ENCODE results near the gene CPM. TPM values are rescaled to one million over a fixed set of nuclear protein-coding genes. Genes with fewer than 3 reads are reported as not detected.

The CPM gene
- total RNA-seq, 2 experiments from 2014 or later, result 50.5 to 55.1 TPM

DNA sequence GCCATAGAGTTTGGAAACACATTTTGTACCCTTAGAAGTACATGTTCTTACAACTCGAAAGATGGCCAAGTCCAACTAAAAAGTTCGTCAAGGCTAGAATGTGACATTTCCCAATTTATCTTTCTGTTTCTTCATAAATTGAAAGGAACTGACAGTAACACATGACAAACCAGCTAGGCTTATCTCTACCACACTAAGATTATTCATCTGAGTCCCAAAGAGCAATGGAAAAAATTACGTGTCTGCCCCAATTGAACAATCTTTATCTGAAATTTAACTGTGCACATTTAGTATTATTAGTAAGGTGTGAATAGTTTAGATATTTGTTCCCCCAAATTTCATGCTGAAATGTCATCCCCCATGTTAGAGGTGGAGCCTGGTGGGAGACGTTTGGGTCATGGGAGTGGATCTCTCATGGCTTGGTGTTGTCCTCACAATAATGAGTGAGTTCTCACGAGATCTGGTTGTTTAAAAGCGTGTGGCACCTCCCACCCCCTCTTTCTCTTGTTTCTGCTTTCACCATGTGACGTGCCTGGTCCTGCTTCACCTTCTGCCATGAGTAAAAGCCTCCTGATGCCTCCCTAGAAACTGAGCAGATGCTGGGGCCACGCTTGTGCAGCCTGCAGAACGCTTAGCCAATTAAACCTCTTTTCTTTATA is 13.3 kb downstream of the CPM start:
- DNase-seq, result peak; percentile 54
- H3K4me1 Mint-ChIP-seq (ENCODE audit: low read depth), result peaks cover 28% of the 10 kb centered on the region
- no peaks in the 10 kb centered on the region for H3K9me3 Mint-ChIP-seq
- CTCF ChIA-PET, result interaction anchor here (1.5 kb wide), 1 partner anchor 150 kb away, joined by 3 read pairs; no protein-coding TSS in a partner anchor
- intact Hi-C loops (cut with micrococcal nuclease), result loop anchor here (1.0 to 5.0 kb wide), 3 partner anchors 39 to 88 kb away; no protein-coding TSS in a partner anchor
- H3K36me3 Mint-ChIP-seq (ENCODE audit: low read depth), result peaks cover 14% of the 10 kb centered on the region
- H3K4me3 Mint-ChIP-seq, result no peak overlapping the region
- H3K27me3 Mint-ChIP-seq (ENCODE audit: low read depth), result no peaks in the 10 kb centered on the region
- no peak overlapping the region for H3K27ac Mint-ChIP-seq

DNA sequence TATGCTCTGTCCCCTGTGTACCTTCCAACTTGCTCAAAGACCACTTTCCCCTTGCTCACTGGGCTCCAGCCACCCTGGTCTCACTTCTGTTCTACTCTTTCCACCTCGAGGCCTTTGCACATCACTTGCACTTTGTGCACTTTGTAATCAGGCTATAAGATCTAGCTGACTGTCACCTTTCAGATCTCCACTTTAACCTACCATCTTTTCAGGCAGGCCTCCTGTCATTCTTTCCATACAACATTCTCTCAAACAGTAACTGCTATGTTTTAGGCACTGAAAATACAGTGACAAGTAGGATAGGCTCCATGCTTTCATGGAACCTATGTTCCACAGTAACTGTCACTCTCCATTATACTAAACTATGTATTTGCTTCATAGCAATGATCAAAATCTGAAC is 14.0 kb downstream of the CPM start:
- Mint-ChIP-seq H3K4me1 (ENCODE audit: low read depth) (peaks cover 31% of the 10 kb centered on the region), H3K9me3 (no peaks in the 10 kb centered on the region), H3K27me3 (ENCODE audit: low read depth) (no peaks in the 10 kb centered on the region), H3K36me3 (ENCODE audit: low read depth) (peaks cover 15% of the 10 kb centered on the region), H3K27ac (no peak overlapping the region), H3K4me3 (no peak overlapping the region)
- DNase-seq, result no peak
- intact Hi-C loops (cut with micrococcal nuclease), result loop anchor here (1.0 to 5.0 kb wide), 3 partner anchors 39 to 88 kb away; no protein-coding TSS in a partner anchor
- CTCF ChIA-PET, result interaction anchor here (1.5 kb wide), 1 partner anchor 151 kb away, joined by 3 read pairs; no protein-coding TSS in a partner anchor

DNA sequence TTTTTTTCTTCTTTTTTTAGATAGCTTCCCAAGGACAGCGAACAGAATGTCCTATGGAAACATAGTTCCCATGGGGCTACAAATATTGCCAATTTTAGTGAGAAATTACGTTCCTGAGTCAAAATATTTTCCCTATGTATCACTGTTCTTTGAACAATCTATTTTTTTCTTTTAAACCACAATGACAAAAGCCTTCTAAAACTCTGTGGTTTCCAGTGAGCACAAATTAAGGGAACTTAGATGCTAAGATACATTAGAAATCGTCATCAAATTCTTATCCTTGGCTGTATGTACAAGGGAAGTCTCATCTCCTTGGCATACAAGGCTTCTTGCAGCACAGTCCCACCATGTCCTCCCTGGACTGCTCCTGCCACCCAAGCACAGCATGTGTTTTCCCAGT is 17.9 kb downstream of the CPM start:
- intact Hi-C loops (cut with micrococcal nuclease), result loop anchor here (5.0 kb wide), 1 partner anchor 92 kb away; no protein-coding TSS in a partner anchor
- Mint-ChIP-seq H3K4me3 (no peak overlapping the region), H3K36me3 (ENCODE audit: low read depth) (peaks cover 7% of the 10 kb centered on the region), H3K27me3 (ENCODE audit: low read depth) (no peaks in the 10 kb centered on the region), H3K4me1 (ENCODE audit: low read depth) (peaks cover 16% of the 10 kb centered on the region), H3K9me3 (no peaks in the 10 kb centered on the region), H3K27ac (peak overlapping the region; percentile 11)
- CTCF ChIA-PET, result no interaction called here
- no peak for DNase-seq

DNA sequence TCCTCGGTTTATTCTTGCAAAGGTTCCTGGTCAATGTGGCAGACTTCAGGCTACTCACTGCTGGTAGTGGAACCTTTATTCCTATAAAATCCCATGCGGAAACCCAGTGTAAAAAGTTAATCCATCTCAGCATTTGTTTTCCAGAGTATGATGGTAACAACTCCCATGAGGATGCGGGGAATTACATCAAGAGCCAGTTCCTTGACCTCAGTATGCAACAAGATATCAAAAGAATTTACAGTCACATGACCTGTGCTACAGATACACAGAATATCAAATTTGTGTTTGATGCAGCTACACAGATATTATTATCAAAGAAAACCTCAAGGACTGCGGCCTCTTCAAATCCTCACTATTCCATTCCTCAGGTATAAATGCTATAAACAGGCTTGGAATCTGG is 19.3 kb downstream of the CPM start:
- no peaks in the 10 kb centered on the region for H3K27me3 Mint-ChIP-seq (ENCODE audit: low read depth)

DNA sequence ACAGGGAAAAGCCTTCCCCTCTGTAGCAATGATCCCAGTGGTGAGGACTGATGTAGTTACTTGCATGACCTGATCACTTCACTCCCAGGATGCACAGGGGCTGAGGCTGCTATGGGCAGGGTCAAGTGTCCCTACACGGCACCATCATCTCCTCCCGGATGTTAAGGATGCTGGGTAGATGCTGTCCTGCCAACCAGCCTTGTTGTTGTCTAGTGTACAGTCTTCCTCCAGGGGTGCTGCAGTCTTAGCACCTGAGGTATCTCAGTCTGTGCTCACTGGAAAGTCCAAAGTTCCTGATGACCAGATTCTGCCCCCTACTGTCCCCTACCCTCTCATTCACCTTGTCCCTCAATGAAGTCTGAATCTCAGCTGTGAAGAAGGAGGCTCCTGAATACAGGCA is 20.1 kb downstream of the CPM start:
- Mint-ChIP-seq H3K27me3 (ENCODE audit: low read depth) (no peaks in the 10 kb centered on the region), H3K4me3 (no peak overlapping the region), H3K27ac (no peak overlapping the region), H3K9me3 (no peaks in the 10 kb centered on the region), H3K4me1 (ENCODE audit: low read depth) (peaks cover 19% of the 10 kb centered on the region), H3K36me3 (ENCODE audit: low read depth) (peaks cover 18% of the 10 kb centered on the region)
- intact Hi-C loops (cut with micrococcal nuclease), result no loop called here
- CTCF ChIA-PET, result no interaction called here
- DNase-seq, result no peak

More for the DNA sequence above, 19.3 kb downstream of the CPM start:
- H3K36me3 Mint-ChIP-seq (ENCODE audit: low read depth), result peaks cover 14% of the 10 kb centered on the region
- intact Hi-C loops (cut with micrococcal nuclease), result no loop called here
- CTCF ChIA-PET, result no interaction called here
- H3K27ac Mint-ChIP-seq, result no peak overlapping the region
- no peak overlapping the region for H3K4me3 Mint-ChIP-seq
- no peaks in the 10 kb centered on the region for H3K9me3 Mint-ChIP-seq
- peaks cover 19% of the 10 kb centered on the region for H3K4me1 Mint-ChIP-seq (ENCODE audit: low read depth)
- DNase-seq, result no peak

DNA sequence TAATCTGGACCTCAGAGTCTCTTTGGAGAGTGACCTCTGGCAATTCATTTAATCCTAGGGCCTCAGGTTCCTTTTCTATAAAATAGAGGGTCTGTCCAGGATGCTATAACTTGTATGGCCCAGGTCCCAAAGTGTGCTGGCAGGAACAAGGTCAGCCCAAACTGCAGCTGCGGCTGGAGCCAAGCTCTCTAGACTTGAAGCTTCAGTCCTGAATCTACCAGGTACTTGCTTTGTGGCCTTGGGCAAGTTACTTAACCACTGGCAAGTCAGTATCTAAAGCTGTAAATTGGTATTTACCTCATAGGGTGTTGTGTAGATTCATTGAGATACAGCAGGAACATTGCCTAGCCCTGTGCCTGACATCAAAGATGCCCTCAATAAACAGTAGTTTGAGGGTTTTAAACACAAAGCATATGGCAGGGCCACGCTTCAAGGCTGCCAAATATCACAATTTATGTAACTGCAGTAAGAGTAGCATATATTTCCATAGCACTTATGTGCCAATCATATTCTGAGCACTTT is 21.7 kb downstream of the CPM start:
- no peak overlapping the region for H3K27ac Mint-ChIP-seq
- DNase-seq, result no peak
- intact Hi-C loops (cut with micrococcal nuclease), result no loop called here
- H3K27me3 Mint-ChIP-seq (ENCODE audit: low read depth), result no peaks in the 10 kb centered on the region
- no peaks in the 10 kb centered on the region for H3K9me3 Mint-ChIP-seq
- CTCF ChIA-PET, result interaction anchor here (0.8 kb wide), 1 partner anchor 13 kb away, joined by 3 read pairs; no protein-coding TSS in a partner anchor
- H3K36me3 Mint-ChIP-seq (ENCODE audit: low read depth), result peaks cover 19% of the 10 kb centered on the region
- peaks cover 17% of the 10 kb centered on the region for H3K4me1 Mint-ChIP-seq (ENCODE audit: low read depth)
- H3K4me3 Mint-ChIP-seq, result no peak overlapping the region

DNA sequence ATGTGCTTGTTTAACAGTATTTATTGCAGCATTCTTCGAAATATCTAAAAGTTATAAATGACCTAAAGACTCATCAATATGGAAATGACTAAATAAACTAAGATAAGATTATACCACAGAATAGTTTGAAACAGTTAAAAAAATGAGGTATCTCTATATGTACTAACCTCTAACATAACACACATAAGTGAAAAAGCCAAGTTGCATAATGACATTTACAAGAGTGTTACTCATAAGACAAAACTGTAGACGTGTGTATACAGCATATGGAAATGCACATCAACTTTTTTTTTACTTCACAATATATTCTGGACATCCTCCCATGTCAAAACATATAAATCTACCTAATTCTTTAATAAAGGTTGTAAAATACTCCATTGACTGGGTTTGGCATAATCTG is 22.8 kb downstream of the CPM start:
- intact Hi-C loops (cut with micrococcal nuclease), result no loop called here
- CTCF ChIA-PET, result no interaction called here
- H3K27me3 Mint-ChIP-seq (ENCODE audit: low read depth), result no peaks in the 10 kb centered on the region
- DNase-seq, result no peak
- H3K9me3 Mint-ChIP-seq, result no peaks in the 10 kb centered on the region
- H3K36me3 Mint-ChIP-seq (ENCODE audit: low read depth), result peaks cover 22% of the 10 kb centered on the region
- peaks cover 12% of the 10 kb centered on the region for H3K4me1 Mint-ChIP-seq (ENCODE audit: low read depth)
- H3K4me3 Mint-ChIP-seq, result no peak overlapping the region
- no peak overlapping the region for H3K27ac Mint-ChIP-seq

DNA sequence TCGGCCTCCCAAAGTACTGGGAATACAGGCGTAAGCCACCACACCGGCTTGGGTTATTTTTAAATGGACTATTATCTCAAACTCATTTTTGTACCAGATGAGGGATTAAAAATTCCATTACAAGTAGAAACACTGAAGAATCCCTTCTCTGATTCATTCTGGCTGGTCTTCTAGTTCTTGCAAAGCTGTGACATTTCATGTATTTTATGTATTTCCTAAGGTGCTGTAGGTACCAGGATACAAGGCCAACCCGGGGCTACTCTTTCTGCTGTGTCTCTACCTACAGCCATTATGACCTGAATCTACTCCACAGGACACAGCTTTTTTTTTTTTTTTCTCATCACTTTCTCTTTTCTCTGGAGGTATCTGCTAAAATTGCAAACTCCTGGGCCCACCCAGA is 24.9 kb downstream of the CPM start:
- peaks cover 12% of the 10 kb centered on the region for H3K4me1 Mint-ChIP-seq (ENCODE audit: low read depth)
- no peak overlapping the region for H3K4me3 Mint-ChIP-seq
- no peak overlapping the region for H3K27ac Mint-ChIP-seq
- H3K27me3 Mint-ChIP-seq (ENCODE audit: low read depth), result no peaks in the 10 kb centered on the region
- intact Hi-C loops (cut with micrococcal nuclease), result no loop called here
- no peaks in the 10 kb centered on the region for H3K9me3 Mint-ChIP-seq
- DNase-seq, result no peak
- CTCF ChIA-PET, result no interaction called here
- H3K36me3 Mint-ChIP-seq (ENCODE audit: low read depth), result peaks cover 22% of the 10 kb centered on the region

DNA sequence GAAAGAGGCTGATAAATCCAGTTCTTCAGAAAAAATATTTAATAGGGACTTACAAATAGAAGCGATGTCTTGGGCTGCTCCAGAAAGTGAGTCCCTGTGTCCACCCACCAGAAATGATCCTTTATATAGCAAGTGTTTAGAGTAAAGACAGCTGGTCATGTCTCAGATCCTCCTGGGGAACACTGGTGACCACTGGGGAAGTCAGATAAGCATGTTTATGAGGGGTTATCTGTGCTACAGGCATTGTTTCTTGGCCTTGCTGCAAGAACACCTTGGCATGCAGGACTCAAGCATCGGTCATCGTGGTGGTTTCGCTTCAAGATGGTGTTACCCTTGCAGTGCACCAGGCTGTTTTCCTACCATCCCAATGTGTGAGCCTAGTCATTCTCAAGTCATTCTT is 27.2 kb downstream of the CPM start:
- DNase-seq, result no peak
- H3K4me1 Mint-ChIP-seq (ENCODE audit: low read depth), result peaks cover 12% of the 10 kb centered on the region
- peaks cover 25% of the 10 kb centered on the region for H3K36me3 Mint-ChIP-seq (ENCODE audit: low read depth)
- intact Hi-C loops (cut with micrococcal nuclease), result no loop called here
- CTCF ChIA-PET, result no interaction called here
- no peaks in the 10 kb centered on the region for H3K9me3 Mint-ChIP-seq
- H3K27ac Mint-ChIP-seq, result no peak overlapping the region
- H3K4me3 Mint-ChIP-seq, result no peak overlapping the region
- no peaks in the 10 kb centered on the region for H3K27me3 Mint-ChIP-seq (ENCODE audit: low read depth)

DNA sequence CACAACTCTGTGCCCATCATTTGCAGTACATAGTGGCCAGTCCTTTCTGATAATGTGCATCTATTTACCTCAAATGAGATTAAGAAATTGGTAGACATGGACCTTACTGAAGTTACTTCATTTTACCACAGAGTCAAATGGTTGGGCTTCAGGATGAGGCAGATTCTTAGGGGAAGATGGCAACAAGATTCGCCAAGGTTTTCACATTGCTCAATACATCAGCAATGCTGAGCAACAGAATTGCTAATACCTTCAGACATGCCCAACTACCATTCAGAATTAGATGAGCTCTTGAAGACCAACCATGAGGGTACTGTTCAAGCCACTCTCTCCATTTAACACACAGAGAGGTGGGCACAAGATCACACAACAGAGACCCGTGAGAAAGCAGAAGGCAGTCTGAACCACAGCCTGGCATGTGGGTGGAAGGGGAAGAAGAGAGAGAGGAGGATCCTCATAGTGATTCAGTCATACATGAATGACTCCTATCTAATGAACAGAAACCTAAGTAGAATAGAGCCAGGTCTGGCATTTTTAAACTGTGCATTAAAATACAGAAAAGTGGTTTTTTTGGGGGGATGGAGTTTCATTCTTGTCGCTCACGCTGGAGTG is 28.5 kb downstream of the CPM start:
- CTCF ChIA-PET, result no interaction called here
- H3K27ac Mint-ChIP-seq, result no peak overlapping the region
- DNase-seq, result no peak
- no peaks in the 10 kb centered on the region for H3K27me3 Mint-ChIP-seq (ENCODE audit: low read depth)
- H3K9me3 Mint-ChIP-seq, result no peaks in the 10 kb centered on the region
- H3K36me3 Mint-ChIP-seq (ENCODE audit: low read depth), result peaks cover 29% of the 10 kb centered on the region
- H3K4me3 Mint-ChIP-seq, result no peak overlapping the region
- intact Hi-C loops (cut with micrococcal nuclease), result no loop called here
- peaks cover 11% of the 10 kb centered on the region for H3K4me1 Mint-ChIP-seq (ENCODE audit: low read depth)

DNA sequence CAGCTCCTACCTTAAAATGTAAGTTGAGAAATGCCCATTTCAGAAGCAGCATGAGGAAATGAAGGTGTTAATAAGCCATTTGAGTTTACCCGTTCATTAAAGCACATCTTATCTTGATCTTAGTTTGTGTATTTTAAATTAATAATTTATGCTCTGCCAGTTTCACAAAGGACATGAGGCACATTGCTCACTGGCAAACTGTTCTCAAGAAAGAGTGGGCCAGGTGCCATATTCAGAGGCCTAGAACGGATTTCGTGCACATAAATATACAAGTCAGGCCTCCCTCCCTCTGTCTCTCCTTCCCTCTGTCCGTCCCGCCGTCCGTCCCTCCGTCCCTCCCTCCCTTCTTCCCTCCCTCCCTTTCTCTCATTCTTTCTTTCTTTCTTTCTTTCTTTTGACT is 29.5 kb downstream of the CPM start:
- no peaks in the 10 kb centered on the region for H3K27me3 Mint-ChIP-seq (ENCODE audit: low read depth)
- intact Hi-C loops (cut with micrococcal nuclease), result no loop called here

DNA sequence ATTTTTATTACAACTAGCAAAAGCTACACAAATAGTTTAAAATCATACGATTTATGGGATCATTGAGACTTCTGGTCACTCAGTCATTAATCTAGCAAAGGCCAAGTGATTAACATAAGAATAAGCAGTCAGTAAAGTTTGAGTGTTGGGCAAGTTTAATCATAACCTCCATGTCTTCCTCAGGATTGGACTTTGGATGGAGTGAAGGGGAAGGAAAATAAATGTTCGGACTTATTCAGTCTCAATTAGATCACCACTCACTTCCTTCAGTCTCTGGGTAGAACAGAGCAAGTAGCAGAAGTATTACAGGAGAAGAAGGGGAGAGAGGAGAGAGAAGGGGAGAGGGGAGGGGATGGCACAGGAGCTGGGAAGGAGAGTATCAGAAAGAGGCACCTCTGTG is 31.4 kb downstream of the CPM start:
- no peak for DNase-seq
- H3K27me3 Mint-ChIP-seq (ENCODE audit: low read depth), result no peaks in the 10 kb centered on the region
- no peak overlapping the region for H3K4me3 Mint-ChIP-seq
- CTCF ChIA-PET, result no interaction called here
- intact Hi-C loops (cut with micrococcal nuclease), result no loop called here
- H3K36me3 Mint-ChIP-seq (ENCODE audit: low read depth), result peaks cover 19% of the 10 kb centered on the region
- H3K9me3 Mint-ChIP-seq, result no peaks in the 10 kb centered on the region
- no peak overlapping the region for H3K27ac Mint-ChIP-seq
- peaks cover 9% of the 10 kb centered on the region for H3K4me1 Mint-ChIP-seq (ENCODE audit: low read depth)

More for the DNA sequence above, 29.5 kb downstream of the CPM start:
- peaks cover 9% of the 10 kb centered on the region for H3K4me1 Mint-ChIP-seq (ENCODE audit: low read depth)
- CTCF ChIA-PET, result no interaction called here
- H3K27ac Mint-ChIP-seq, result no peak overlapping the region
- H3K4me3 Mint-ChIP-seq, result no peak overlapping the region
- no peaks in the 10 kb centered on the region for H3K9me3 Mint-ChIP-seq
- peaks cover 23% of the 10 kb centered on the region for H3K36me3 Mint-ChIP-seq (ENCODE audit: low read depth)
- DNase-seq, result no peak

DNA sequence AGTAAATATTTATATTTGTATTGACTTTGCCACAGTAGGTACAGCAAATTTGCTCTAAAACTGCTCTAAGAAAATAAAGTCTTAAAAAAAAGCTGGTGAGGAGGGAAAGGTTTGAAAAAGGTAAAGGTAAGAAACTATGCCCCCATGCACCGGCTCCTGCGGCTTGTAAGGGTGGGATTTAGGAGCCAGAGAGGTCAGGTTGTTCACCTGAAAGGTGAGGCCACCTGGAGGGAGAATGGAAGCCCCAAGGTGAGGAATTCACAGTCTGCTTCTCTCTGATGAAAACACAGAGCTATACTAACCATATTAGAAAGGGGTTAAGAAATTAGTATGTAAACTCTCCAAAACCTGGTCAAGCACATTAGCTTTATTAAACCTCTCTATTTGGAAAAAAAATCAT is 31.8 kb downstream of the CPM start:
- peaks cover 9% of the 10 kb centered on the region for H3K4me1 Mint-ChIP-seq (ENCODE audit: low read depth)
- H3K27ac Mint-ChIP-seq, result no peak overlapping the region
- no peak for DNase-seq
- H3K27me3 Mint-ChIP-seq (ENCODE audit: low read depth), result no peaks in the 10 kb centered on the region
- H3K36me3 Mint-ChIP-seq (ENCODE audit: low read depth), result peaks cover 23% of the 10 kb centered on the region
- H3K4me3 Mint-ChIP-seq, result no peak overlapping the region
- intact Hi-C loops (cut with micrococcal nuclease), result no loop called here
- no peaks in the 10 kb centered on the region for H3K9me3 Mint-ChIP-seq
- CTCF ChIA-PET, result no interaction called here

All from activated naive CD4-positive, alpha-beta T cell treated with anti-CD3 and anti-CD28 coated beads for 36 hours (primary cell).